Natural killer cell (primary cell): ENCODE results near the gene TSPAN10. TPM values are rescaled to one million over a fixed set of nuclear protein-coding genes. Genes with fewer than 3 reads are reported as not detected.
A peak's percentile ranks its signal among the peaks of the same experiment; 100 is the strongest.

Experiments
- ATAC-seq, 3 donors: fragments of 150-1000 bp in 2 of 3; fragments of 200-7000 bp in 1 of 3; cut with Tn5 transposase; 1 replicate in 1 of 3; 2 replicates in 2 of 3; pipeline ENCODE4 v1.10.0; 2021; ENCODE audit warnings: mild to moderate bottlenecking in 2 of 3, moderate library complexity in 2 of 3
- DNase-seq, 2 donors: peaks; one replicate each; pipeline versions ENCODE4 v3.0.0 to v3.0.0-alpha.2; 2013 to 2021; ENCODE audit warnings: mixed read lengths in 1 of 2
- H3K27ac ChIP-seq: one replicate; pipeline ENCODE4 v1.5.1; 2013; ENCODE audit warnings: mild to moderate bottlenecking, low read length
- H3K27me3 ChIP-seq: one replicate; pipeline ENCODE4 v1.6.1; 2013; ENCODE audit warnings: low read length; ENCODE audit not compliant: control insufficient read depth, insufficient read depth
- H3K36me3 ChIP-seq: one replicate; pipeline ENCODE4 v1.6.1; 2013; ENCODE audit warnings: low read length; ENCODE audit not compliant: control insufficient read depth, insufficient read depth
- H3K4me1 ChIP-seq: one replicate; pipeline ENCODE4 v1.6.1; 2013; ENCODE audit warnings: low read length; ENCODE audit not compliant: control insufficient read depth, insufficient read depth
- H3K4me3 ChIP-seq: one replicate; pipeline ENCODE4 v1.5.1; 2013; ENCODE audit warnings: low read length
- H3K9me3 ChIP-seq: one replicate; pipeline ENCODE4 v1.6.1; 2013; ENCODE audit warnings: low read length; ENCODE audit not compliant: control insufficient read depth, insufficient read depth
- H3K27ac Mint-ChIP-seq, 2 donors: one replicate each; pipeline ENCODE4 v1.8.0; 2022; ENCODE audit warnings: mild to moderate bottlenecking in 2 of 2, mixed read lengths in 2 of 2, moderate library complexity in 1 of 2
- H3K27me3 Mint-ChIP-seq, 2 donors: one replicate each; pipeline ENCODE4 v1.8.0; 2022; ENCODE audit warnings: low read depth in 2 of 2, mixed read lengths in 2 of 2
- H3K36me3 Mint-ChIP-seq: one replicate; pipeline ENCODE4 v1.8.0; 2022; ENCODE audit warnings: mixed read lengths
- H3K4me1 Mint-ChIP-seq, 2 donors: one replicate each; pipeline ENCODE4 v1.8.0; 2022; ENCODE audit warnings: mixed read lengths in 2 of 2
- H3K4me3 Mint-ChIP-seq: one replicate; pipeline ENCODE4 v1.8.0; 2022; ENCODE audit warnings: mild to moderate bottlenecking, moderate library complexity, mixed read lengths
- H3K9me3 Mint-ChIP-seq, 2 donors: one replicate each; pipeline ENCODE4 v1.8.0; 2022; ENCODE audit warnings: mixed read lengths in 2 of 2
- CTCF ChIP-seq: fragments of 200-600 bp; IDR thresholded peaks from one replicate; pipeline ENCODE4 v1.8.0; 2022; ENCODE audit warnings: antibody characterized with exemption
- WGBS: methylation state at CpG from one replicate; pipeline ENCODE4 v1.1.7; 2013; ENCODE audit warnings: missing lambda C conversion rate; ENCODE audit not compliant: insufficient coverage; 5-methylcytosine and 5-hydroxymethylcytosine counted together
- intact Hi-C: fragments of 100-400 bp; cut with micrococcal nuclease; formaldehyde crosslinking; loops from one replicate; pipeline ENCODE4 v1.14.2; 2022
- total RNA-seq, 4 donors: library from RNA; stranded (reverse); fragments of 120-200 nt in 1 of 4; gene quantifications; one replicate each; pipeline versions ENCODE4 v1.2.3 to v1.2.4, GENCODE V29; 2013 to 2022

The TSPAN10 gene
- total RNA-seq, 3 donors from 2014 or later (not counting 1 experiment from before 2014, with no cell fraction given) = 0.24 to 0.35 (median 0.29) TPM

GRCh38 chr17:81695801-81696200 is 58.8 kb downstream of the TSPAN10 start:
- no peak for ATAC-seq
- Histone ChIP-seq H3K4me3 (no peak overlapping the region), H3K27me3 (no peaks in the 10 kb centered on the region), H3K36me3 (peaks cover 77% of the 10 kb centered on the region), H3K9me3 (no peaks in the 10 kb centered on the region), H3K27ac (no peak overlapping the region), H3K4me1 (peaks cover 3% of the 10 kb centered on the region)
- intact Hi-C loops = no loop called here
- Mint-ChIP-seq H3K36me3 (no peaks in the 10 kb centered on the region), H3K9me3 (no peaks in the 10 kb centered on the region), H3K27ac (no peak overlapping the region), H3K4me1 (peaks cover 0 to 1% of the 10 kb centered on the region in 2 donors), H3K27me3 (no peaks in the 10 kb centered on the region), H3K4me3 (no peak overlapping the region)
- WGBS = 95% methylated on average over 22 of the region's 22 CpGs
- no peak for TF ChIP-seq CTCF
- no peak for DNase-seq

GRCh38 chr17:81696218-81696941 is 59.4 kb downstream of the TSPAN10 start:
- WGBS = 97% methylated on average over 40 of the region's 40 CpGs
- no peak overlapping the region for H3K27ac ChIP-seq

GRCh38 chr17:81697261-81698044 is 60.5 kb downstream of the TSPAN10 start:
- 93% methylated on average over 24 of the region's 25 CpGs for WGBS
- Mint-ChIP-seq H3K4me1 (peaks cover 9 to 17% of the 10 kb centered on the region in 2 donors), H3K9me3 (no peaks in the 10 kb centered on the region), H3K36me3 (no peaks in the 10 kb centered on the region), H3K27me3 (no peaks in the 10 kb centered on the region), H3K27ac (no peak overlapping the region), H3K4me3 (no peak overlapping the region)
- Histone ChIP-seq H3K4me1 (peaks cover 19% of the 10 kb centered on the region), H3K27me3 (no peaks in the 10 kb centered on the region), H3K9me3 (no peaks in the 10 kb centered on the region), H3K36me3 (peaks cover 68% of the 10 kb centered on the region), H3K4me3 (no peak overlapping the region), H3K27ac (no peak overlapping the region)
- TF ChIP-seq CTCF = no peak
- intact Hi-C loops = no loop called here
- DNase-seq (no peak), ATAC-seq (no peak)

More at GRCh38 chr17:81696218-81696941, 59.4 kb downstream of the TSPAN10 start:
- ATAC-seq (peak in 1 of 3 donors; percentile 5), DNase-seq (no peak)
- Histone ChIP-seq H3K4me1 (peaks cover 9% of the 10 kb centered on the region), H3K9me3 (no peaks in the 10 kb centered on the region), H3K36me3 (peaks cover 76% of the 10 kb centered on the region), H3K4me3 (no peak overlapping the region), H3K27me3 (no peaks in the 10 kb centered on the region)
- H3K36me3 Mint-ChIP-seq = no peaks in the 10 kb centered on the region
- peaks cover under 1 to 7% of the 10 kb centered on the region in 2 donors for H3K4me1 Mint-ChIP-seq
- H3K27me3 Mint-ChIP-seq = no peaks in the 10 kb centered on the region
- no peak overlapping the region for H3K4me3 Mint-ChIP-seq
- no peak for TF ChIP-seq CTCF
- H3K27ac Mint-ChIP-seq = no peak overlapping the region
- intact Hi-C loops = no loop called here
- H3K9me3 Mint-ChIP-seq = no peaks in the 10 kb centered on the region

Other genes starting within 250 kb of the TSPAN10 start
- gene BAHCC1, start 241.7 kb upstream of the TSPAN10 start, total RNA-seq = 10 to 100 TPM in 1 of 3 donors, 1 to 10 TPM in 2; 2.9 to 17.3 (median 5.7) TPM
- gene ACTG1, start 124.4 kb upstream of the TSPAN10 start, total RNA-seq = 1,000 to 10,000 TPM; 1,401 to 1,901 (median 1,735) TPM
- 1 to 10 TPM in 2 of 3 donors, under 1 TPM in 1; 0.26 to 2.6 (median 1.0) TPM for gene FSCN2, start 108.8 kb upstream of the TSPAN10 start, total RNA-seq
- 10 to 100 TPM; 31.8 to 34.5 (median 33.1) TPM for gene FAAP100, start 84.8 kb upstream of the TSPAN10 start, total RNA-seq
- gene NPLOC4, start 84 bp upstream of the TSPAN10 start, total RNA-seq = 100 to 1,000 TPM in 1 of 3 donors, 10 to 100 TPM in 2; 96.2 to 117 (median 99.1) TPM
- gene PDE6G, start 19.3 kb downstream of the TSPAN10 start, total RNA-seq = 10 to 100 TPM; 21.9 to 42.8 (median 26.6) TPM
- gene OXLD1, start 29.4 kb downstream of the TSPAN10 start, total RNA-seq = 10 to 100 TPM; 29.9 to 35.0 (median 32.4) TPM
- 10 to 100 TPM; 15.6 to 24.2 (median 22.1) TPM for gene CCDC137, start 29.5 kb downstream of the TSPAN10 start, total RNA-seq
- gene ARL16, start 46.6 kb downstream of the TSPAN10 start, total RNA-seq = 10 to 100 TPM; 23.3 to 47.9 (median 39.3) TPM
- gene HGS, start 46.8 kb downstream of the TSPAN10 start, total RNA-seq = 100 to 1,000 TPM; 179 to 186 (median 181) TPM
- gene MRPL12, start 66.2 kb downstream of the TSPAN10 start, total RNA-seq = 10 to 100 TPM; 16.3 to 24.4 (median 17.5) TPM
- gene SLC25A10, start 75.1 kb downstream of the TSPAN10 start, total RNA-seq = 1 to 10 TPM; 5.7 to 6.3 (median 5.8) TPM
- gene GCGR, start 167.0 kb downstream of the TSPAN10 start, total RNA-seq = not detected
- gene MCRIP1, start 196.1 kb downstream of the TSPAN10 start, total RNA-seq = 10 to 100 TPM; 81.1 to 95.5 (median 84.2) TPM
- gene PPP1R27, start 197.9 kb downstream of the TSPAN10 start, total RNA-seq = not detected
- 100 to 1,000 TPM; 334 to 468 (median 386) TPM for gene P4HB, start 223.3 kb downstream of the TSPAN10 start, total RNA-seq
- gene ARHGDIA, start 234.1 kb downstream of the TSPAN10 start, total RNA-seq = 100 to 1,000 TPM; 600 to 824 (median 689) TPM